ENCODE measurements around the gene MGAT4A. TPM values are rescaled to one million over a fixed set of nuclear protein-coding genes. Genes with fewer than 3 reads are reported as not detected.

Gene MGAT4A
- total RNA-seq, 1 donor from 2014 or later = 8.0 TPM

DNA sequence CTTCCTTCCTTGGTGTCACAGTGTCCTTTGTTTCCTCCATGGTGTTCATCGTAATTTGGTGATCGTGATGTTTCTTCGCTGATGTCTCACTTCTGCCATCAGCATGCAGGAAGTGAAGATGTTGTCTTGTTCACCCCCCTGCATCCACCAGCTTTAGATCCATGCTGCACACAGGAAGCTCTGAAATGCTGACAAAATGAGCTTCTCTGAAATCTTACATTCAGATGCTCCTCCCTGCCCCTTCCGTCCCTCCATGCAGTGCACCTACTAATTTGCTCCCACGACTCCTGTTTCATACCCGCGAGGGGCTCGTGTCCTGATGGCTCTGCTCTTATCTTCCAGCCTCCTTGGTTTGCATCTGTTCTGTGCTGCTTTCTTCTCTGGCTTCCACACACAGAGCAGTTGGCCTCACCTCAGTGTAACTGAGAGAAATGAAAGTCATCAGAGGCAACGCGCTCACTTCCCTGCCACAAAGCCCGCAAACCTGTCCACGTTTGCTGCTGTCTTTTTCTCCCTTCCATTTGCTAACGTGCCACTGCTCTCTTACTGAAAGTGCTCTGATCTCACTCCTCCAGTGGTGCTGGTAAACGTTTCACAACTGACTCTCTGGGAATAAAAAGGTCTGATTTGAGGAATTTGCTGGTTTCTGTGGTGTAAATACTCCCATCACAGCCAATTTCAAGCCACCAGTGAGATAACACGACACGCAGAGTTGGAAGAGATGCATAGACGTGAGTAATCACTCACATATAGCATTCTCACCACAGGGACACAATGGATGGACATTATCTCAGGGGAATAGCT lies 41.0 kb upstream of the MGAT4A start:
- TF ChIP-seq, protein P1, sequence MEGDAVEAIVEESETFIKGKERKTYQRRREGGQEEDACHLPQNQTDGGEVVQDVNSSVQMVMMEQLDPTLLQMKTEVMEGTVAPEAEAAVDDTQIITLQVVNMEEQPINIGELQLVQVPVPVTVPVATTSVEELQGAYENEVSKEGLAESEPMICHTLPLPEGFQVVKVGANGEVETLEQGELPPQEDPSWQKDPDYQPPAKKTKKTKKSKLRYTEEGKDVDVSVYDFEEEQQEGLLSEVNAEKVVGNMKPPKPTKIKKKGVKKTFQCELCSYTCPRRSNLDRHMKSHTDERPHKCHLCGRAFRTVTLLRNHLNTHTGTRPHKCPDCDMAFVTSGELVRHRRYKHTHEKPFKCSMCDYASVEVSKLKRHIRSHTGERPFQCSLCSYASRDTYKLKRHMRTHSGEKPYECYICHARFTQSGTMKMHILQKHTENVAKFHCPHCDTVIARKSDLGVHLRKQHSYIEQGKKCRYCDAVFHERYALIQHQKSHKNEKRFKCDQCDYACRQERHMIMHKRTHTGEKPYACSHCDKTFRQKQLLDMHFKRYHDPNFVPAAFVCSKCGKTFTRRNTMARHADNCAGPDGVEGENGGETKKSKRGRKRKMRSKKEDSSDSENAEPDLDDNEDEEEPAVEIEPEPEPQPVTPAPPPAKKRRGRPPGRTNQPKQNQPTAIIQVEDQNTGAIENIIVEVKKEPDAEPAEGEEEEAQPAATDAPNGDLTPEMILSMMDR (IDR thresholded peaks at IDR 0.05) = no peak
- no peak overlapping the region for H3K4me3 ChIP-seq
- no peak overlapping the region for H3K27ac ChIP-seq
- DNase-seq (ENCODE audit: low spot score in 2 of 2) = no peak
- H3K4me1 ChIP-seq = peaks cover 0 to 16% of the 10 kb centered on the region in 2 donors
- intact Hi-C loops (cut with DNase I) = no loop called here
- no peaks in the 10 kb centered on the region for H3K27me3 ChIP-seq
- H3K36me3 ChIP-seq = no peaks in the 10 kb centered on the region
- no peaks in the 10 kb centered on the region for H3K9me3 ChIP-seq

DNA sequence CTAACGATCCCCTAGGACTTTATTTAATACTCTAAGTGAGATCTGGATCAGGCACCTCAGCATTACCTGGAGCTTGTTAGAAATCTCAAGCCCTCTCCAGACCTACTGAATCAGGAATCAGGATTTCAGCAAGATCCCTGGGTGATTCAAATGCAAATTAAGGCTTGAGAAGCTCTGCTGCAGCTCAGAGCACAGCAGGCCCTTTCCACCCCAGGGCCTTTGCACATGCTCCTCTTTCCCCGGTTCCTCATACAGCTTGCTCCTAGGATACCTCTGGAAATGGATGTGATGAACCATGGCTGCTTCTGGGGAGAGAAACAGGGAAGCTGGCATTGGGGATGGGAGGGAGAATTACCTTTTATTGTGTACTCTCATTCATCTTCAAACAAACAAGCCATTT lies 40.3 kb upstream of the MGAT4A start:
- Histone ChIP-seq H3K4me1 (peaks cover 0 to 15% of the 10 kb centered on the region in 2 donors), H3K9me3 (no peaks in the 10 kb centered on the region), H3K27me3 (no peaks in the 10 kb centered on the region), H3K36me3 (no peaks in the 10 kb centered on the region), H3K27ac (no peak overlapping the region), H3K4me3 (no peak overlapping the region)
- intact Hi-C loops (cut with DNase I) = no loop called here
- no peak for DNase-seq (ENCODE audit: low spot score in 2 of 2)
- TF ChIP-seq, protein P1 (IDR thresholded peaks at IDR 0.05) = no peak

DNA sequence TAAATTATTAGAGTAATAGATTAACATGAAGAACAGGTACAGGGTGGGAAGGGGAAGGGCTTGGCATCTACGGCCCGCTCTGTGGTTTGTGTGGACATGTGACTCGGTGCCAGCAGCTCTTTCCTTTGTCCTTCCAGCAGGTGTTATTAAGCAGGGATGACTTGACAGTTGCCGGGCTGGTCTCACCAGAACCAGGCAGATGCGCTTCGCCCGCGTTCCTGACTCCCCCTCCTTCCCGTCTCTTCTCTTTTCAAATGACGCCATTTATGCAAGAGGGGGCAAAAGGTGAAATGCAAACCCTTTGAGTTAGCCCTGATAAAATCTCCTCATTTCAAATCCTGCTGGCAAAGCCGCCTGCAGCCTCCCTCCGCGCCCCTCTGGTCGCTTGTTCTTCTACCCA lies 38.9 kb upstream of the MGAT4A start:
- intact Hi-C loops (cut with DNase I) = no loop called here
- DNase-seq (ENCODE audit: low spot score in 2 of 2) = no peak
- Histone ChIP-seq H3K4me1 (peaks cover 0 to under 1% of the 10 kb centered on the region in 2 donors), H3K36me3 (no peaks in the 10 kb centered on the region), H3K27me3 (no peaks in the 10 kb centered on the region), H3K9me3 (no peaks in the 10 kb centered on the region), H3K27ac (no peak overlapping the region), H3K4me3 (no peak overlapping the region)
- TF ChIP-seq, protein P1 (IDR thresholded peaks at IDR 0.05) = no peak

DNA sequence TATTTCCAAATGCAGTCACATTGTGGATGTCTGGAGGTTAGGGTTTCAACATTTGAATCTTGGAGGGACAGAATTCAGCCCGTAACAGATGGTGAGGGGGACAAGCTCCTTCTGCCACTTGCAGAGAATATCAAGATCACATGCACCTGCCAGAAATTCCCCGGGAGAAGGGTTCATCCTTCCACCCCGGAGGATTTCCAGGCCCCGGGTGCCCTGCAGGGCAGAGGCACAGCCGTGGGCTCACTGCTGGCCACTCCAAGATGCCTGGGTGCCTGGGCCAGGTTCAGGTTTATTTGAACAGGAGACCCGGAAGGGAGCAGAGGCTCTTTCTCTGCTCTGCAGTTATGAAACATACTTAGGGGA lies 38.2 kb upstream of the MGAT4A start:
- no peak overlapping the region for H3K4me3 ChIP-seq
- DNase-seq (ENCODE audit: low spot score in 2 of 2) = no peak
- H3K9me3 ChIP-seq = no peaks in the 10 kb centered on the region
- TF ChIP-seq, protein P1 (IDR thresholded peaks at IDR 0.05) = no peak
- no peaks in the 10 kb centered on the region for H3K4me1 ChIP-seq
- intact Hi-C loops (cut with DNase I) = no loop called here
- H3K36me3 ChIP-seq = no peaks in the 10 kb centered on the region
- no peak overlapping the region for H3K27ac ChIP-seq
- no peaks in the 10 kb centered on the region for H3K27me3 ChIP-seq

DNA sequence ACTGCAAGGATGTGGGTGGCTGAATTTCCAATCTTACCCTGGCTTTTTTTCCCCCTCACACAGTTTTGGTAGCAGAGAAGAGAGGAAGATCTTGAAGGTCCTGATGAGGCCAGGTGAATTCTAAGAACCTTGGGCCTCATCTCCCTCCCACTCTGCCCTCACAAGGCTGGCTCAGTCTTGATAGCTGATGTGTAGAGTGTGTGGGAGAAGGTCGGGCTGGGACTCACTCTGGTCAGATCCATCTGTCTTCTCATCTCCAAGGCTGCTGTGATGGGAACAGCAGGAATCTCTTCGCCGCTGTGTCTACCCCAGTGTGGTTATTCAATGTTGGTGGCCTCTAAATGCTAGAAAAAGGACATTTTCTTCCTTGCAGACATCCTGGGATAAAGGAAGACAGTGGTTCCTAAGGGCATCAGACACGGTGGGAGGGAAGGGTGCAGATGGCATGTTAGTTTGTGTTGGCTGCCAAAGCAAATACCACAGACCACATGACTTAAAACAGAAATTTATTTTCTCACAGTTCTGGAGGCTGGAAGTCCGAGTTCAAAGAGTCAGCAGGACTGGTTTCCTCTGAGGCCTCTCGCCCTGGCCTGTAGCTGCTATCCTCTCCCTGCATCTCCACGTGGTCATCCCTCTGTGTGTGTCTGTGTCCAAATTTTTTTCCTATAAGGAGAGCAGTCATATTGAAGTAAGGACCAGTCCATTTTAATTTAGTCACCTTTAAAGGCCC lies 37.6 kb upstream of the MGAT4A start:
- H3K4me3 ChIP-seq = no peak overlapping the region
- no peaks in the 10 kb centered on the region for H3K36me3 ChIP-seq
- TF ChIP-seq, protein P1 (IDR thresholded peaks at IDR 0.05) = no peak
- no peak overlapping the region for H3K27ac ChIP-seq
- no peaks in the 10 kb centered on the region for H3K27me3 ChIP-seq
- H3K9me3 ChIP-seq = no peaks in the 10 kb centered on the region
- intact Hi-C loops (cut with DNase I) = no loop called here
- DNase-seq (ENCODE audit: low spot score in 2 of 2) = no peak
- no peaks in the 10 kb centered on the region for H3K4me1 ChIP-seq
